Measurements from ENCODE around the gene IFT27.

DNA sequence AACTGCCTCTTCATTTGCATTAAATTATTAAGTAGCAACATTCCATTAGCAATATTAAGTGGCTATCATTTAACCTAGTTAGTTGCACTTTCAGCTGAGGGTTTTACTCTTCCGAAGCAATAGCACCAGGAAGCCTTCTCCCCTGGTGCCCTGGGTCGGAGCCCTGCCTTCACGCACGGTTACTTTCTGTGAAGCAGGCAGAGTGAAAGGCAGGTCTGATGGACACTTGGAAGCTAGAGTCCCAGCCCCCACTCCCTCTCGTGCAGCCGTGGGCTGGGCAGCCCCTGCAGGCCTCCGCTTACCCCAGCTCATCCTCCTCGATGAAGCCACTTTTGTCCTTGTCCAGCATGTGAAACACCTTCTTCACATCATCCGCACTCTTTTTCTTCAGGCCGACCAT is 38.9 kb upstream of the IFT27 start:
- TF ChIP-seq GATA3 (IDR thresholded peaks at IDR 0.05; ENCODE audit: low read depth, low read length) (no peak), GATA2 (IDR thresholded peaks at IDR 0.05; ENCODE audit: low read depth, low read length) (no peak)
